Activated T-cell treated with anti-CD3 and anti-CD28 coated beads, Interleukin-2, amount 50 U/mL, for 1 hour (primary cell): ENCODE measurements around the gene CYP46A1.

Source experiments
- DNase-seq: peaks from one replicate; pipeline ENCODE4 v3.0.0-alpha.2; 2020

The CYP46A1 gene

DNA sequence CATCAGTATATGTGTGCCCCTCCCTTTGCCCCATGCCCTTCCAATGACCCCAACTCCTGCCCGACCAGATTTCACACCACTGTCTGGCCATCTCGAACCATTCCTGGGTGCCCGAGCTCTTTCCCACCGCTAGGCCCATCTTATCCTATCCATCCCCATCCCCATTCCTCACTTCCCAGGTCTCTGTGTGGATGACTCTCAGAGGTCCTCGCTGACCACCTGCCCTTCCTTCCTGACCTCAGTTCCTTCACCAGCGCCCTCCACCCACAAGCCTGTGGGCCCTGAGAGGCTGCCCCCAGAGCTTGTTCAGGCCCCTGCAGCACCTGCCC, 49.1 kb downstream of the CYP46A1 start:
- DNase-seq, result no peak

DNA sequence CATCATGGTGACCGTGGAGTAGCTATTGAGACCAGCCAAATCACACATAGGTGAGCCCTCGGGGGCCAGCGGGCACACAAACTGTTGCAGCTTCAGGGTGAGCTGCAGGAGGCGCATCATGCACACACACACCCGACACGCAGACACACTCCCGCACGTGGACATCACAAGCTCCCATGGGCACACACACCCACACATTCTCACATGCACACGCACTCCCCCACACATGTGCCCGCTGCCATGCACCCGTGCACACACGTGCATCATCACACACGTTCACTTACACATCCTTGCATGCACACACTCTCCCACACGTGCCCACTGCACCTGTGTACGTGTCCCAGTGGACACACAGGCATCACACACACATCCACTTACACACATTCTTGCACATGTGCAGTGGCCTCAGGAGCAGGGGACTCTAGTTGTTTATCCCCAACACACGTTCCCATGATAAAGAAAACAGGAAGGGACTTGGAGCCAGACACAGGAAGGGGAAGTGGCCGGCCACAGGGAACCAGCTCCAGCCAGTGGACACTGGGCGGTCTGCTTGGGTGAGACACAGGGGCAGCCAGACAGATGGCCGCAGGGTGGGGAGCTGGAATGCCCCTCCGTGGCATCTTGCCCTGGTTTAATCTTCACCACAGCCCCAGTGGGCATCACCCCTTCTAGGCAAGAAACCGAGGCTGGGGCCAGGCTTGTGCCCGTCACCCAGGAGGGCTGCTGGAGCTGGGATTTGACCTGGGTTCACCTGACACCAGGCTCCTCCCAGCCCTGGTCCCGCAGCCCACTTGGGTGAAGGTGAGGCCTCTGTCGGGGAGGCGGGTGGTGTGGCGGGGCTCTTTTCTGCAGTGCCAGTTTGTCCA, 49.7 kb downstream of the CYP46A1 start:
- DNase-seq, result no peak

DNA sequence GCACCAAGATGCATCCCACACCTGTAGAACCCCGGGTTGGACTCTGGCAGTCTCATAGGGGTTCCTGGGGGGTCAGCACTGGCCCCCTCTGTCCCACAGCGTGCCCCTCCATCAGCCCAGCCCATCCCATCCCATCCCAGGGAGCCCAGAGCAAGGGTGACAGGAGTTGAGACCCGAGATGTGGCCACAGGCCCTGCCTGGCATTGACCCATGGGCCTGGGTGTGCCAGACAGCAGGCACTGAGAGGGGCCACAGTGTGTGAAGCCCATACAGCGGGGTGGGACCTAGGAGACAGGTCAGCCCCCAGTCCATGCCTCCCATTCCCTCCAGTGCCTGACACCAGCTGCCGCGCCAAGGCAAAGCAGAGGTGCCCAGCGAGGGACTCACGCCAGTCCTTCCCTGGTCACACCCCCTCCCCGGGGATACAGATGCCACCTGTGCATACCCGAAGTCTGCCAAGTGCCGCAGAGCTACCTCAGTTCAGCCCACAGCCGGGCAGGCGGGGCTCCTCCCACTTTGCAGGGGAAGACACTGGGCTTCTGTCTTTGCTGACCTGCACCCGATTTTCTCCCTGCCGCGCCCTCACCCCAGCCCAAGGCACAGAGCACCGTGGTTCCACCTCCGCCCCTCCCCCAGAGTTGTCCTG, 50.4 kb downstream of the CYP46A1 start:
- no peak for DNase-seq

DNA sequence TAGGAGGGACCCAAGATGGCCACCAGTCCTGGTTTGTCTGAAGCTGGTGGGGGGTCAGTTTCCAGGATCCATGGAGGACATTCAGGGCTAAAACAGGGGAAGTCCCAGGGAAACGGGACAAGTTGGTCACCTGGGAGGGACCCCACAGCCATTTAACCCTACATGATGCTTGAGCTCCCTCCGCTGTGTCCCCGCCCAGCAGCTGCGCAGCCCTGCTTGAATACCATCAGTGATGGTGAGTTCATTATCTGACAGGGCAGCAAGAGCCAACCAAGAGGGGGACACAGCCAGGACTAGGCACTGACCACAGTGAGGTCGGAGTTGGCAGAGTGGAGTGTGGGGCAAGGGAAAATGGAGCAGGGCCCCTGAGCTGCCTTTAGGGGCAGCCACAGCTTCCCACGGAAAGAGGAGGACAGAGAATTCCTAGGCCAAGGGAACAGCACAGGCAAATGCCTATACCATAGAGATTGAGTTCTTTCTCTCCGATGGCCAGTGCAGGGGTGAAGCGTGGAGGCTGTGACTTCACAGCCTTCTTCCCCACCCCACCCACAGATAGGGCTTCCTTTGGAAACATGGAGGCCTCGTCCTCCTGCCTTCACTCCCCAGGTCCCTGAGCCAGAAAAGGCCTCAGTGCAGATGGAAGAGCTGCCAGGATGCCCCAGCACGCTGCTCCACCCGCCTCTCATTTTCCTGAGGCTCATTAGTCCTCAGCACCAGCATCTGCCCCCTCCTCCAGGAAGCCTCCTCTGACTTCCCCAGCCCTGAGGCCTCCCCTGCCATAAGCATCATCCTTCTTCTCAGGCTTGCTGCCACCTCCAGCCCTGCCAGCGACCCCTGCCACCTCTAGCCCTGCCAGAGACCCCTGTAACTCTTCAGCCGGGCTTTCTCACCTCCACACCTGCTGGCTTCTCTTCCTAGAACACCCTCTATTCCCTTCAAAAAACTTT, 51.4 kb downstream of the CYP46A1 start:
- DNase-seq, result no peak

DNA sequence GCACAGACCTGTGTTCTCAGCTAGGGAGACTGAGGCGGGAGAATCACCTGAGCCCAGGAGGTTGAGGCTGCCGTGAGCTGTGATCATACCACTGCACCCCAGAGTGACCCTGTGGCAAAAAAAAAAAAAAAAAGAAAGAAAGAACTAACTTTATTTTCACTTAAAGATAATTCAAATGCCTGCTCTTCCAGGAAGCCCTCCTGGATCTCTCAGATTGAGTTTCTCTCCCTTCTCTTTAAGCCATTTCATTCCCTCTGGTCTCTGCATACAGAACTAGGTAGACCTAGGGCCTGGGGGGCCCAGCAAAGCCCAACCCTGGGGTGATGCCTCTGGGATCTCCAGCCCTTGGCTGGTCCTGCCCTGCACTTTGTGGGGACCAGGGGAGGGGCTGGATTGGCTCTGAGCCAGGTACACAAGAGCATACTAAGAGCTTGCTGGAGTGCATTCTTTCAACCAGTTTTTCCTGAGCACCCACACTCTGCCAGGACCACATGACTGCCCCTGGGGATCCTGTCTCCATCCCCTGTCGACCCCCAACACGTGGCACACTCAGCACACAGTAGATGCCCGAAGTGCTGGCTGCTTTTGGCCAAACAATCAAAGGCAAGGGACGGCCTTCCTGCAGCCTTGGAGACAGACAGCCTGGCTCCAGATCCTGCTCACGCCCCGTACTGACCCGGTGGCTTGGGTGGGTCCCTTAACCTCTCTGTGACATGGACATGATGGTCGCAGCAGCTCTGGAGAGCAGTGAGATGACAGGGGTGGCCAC, 52.7 kb downstream of the CYP46A1 start:
- DNase-seq, result no peak

DNA sequence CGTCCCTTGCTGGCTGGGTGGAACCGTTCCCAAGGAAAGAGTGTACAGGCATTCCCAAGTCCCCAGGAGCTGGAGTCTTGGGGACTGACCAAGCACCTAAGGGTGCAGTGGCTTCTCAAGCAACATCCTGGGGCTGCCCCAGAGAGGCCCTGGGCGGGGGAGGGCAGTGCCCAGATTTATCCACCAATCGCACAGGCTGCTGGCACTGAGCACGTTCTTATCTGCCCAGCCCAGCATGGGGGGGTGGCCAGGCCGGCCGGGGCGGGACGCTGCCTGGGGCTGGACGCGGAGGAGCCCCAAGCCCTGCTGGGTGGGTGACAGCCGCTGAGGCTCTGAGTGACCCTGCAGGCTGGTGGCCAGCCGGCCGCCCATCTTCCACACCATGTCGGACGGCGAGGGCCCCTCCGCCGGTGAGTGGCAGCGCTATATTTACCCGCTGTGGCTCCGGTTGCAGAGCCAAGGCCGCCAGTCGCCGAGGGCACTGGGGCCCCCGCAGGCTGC, 53.4 kb downstream of the CYP46A1 start:
- no peak for DNase-seq

DNA sequence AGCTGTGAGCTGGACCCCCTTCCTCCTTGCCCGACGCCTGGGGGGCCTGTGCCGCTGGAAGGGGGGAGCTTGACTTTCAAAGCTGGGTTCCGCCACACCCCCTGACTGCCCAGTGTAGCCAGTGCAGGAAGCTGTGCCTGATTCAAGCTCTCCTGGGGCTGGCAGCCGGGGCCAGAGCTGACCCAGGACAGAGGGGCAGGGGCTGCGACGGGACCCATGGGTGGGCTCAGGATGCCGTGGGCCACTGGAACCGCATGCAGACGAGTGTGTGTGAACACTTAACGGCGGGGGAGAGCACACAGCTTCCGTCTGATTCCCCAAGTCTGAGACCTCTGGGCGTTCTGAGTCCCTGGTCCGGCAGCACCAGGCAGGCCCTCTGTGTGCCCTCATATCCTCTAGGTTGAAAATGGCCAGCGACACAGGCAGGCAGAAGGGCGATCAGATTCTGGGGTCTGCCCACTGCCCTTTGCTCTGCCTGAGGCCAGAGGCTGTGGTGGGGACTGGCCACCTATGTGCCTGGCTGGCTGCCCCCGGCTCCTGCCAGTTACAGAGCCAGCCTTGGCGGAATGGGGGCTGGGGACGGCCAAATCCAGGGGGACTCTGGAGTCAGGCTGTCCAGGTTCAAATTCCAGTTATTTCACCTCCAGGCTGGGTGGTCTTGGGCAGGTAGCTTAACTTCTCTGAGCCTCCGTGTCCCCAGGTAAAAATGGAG, 54.0 kb downstream of the CYP46A1 start:
- DNase-seq, result no peak

DNA sequence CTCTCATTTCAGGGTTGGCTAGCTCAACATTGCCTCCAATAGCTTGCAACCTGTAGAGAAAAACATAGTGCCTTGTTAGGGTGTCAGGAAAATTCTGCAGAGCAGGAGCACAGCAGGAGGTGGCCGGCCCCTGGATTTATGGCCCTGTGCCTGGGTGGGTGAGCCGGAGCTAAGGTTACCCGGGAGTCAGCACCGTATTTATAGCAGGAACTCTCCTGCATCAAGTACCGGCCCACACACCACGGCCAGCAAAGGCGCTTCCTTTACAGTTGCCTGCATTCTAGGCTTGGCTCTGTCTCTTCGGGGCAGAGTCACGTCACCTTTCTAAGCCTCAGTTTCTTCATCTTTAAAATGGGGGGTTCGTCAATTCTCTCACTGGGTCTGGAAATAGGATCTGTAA, 56.3 kb downstream of the CYP46A1 start:
- no peak for DNase-seq

GRCh38 chr14:99741227-99741976, 57.3 kb downstream of the CYP46A1 start:
- no peak for DNase-seq

DNA sequence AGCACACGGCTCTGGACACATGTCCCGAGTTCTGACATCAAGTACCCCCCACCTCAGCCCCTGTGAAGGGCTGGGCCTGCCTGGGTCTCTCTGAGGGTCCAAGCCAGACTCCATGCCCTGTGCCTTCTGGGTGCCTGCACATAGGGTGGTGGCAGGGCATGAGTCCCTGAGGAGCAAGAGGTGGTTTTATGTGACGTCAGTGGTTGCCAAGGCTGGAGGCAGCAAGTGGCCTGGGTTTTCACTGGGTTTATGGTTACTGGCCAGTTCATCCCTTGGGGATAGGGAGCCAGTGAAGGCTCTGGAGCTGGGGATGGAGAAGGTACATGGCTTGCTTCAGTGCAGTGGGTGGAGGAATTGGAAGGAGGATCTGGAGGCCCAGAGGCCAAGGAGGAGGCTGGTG, 58.0 kb downstream of the CYP46A1 start:
- DNase-seq, result no peak

GRCh38 chr14:99742509-99743487, 58.7 kb downstream of the CYP46A1 start:
- no peak for DNase-seq

GRCh38 chr14:99744199-99744872, 60.2 kb downstream of the CYP46A1 start:
- no peak for DNase-seq

DNA sequence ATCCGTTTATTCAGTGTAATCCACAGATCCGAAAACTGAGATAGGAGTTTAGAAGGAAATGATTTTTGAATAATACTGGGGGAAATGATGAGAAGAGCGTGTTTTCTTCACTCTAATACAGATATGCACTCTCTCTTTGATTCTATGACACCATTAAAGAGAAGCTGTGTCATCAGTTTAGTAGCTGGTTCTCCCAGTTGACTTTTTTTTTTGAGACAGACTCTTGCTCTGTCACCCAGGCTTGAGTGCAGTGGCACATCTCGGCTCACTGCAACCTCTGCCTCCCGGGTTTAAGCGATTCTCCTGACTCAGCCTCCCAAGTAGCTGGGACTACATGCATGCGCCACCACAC, 60.8 kb downstream of the CYP46A1 start:
- no peak for DNase-seq

GRCh38 chr14:99745307-99745951, 61.3 kb downstream of the CYP46A1 start:
- DNase-seq, result no peak

DNA sequence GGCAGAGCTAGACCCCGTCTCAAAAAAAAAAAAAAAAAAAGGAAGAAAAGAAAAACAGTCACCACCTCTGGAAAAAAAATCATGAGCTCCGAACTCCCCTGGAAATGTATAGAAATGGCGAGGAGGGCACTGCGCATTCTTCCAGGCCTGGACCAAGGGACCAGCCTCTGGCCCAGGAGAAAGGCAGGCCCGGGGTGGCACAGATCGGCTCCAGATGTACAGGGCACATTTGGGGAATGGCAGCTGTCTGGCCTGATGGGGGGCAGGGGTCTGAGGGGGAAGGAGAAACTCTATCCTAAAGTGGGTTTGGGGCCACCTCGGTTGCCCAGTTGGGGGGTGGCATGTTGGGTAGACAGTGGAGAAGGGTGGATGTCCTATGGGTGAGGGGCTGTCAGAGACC, 63.1 kb downstream of the CYP46A1 start:
- no peak for DNase-seq

DNA sequence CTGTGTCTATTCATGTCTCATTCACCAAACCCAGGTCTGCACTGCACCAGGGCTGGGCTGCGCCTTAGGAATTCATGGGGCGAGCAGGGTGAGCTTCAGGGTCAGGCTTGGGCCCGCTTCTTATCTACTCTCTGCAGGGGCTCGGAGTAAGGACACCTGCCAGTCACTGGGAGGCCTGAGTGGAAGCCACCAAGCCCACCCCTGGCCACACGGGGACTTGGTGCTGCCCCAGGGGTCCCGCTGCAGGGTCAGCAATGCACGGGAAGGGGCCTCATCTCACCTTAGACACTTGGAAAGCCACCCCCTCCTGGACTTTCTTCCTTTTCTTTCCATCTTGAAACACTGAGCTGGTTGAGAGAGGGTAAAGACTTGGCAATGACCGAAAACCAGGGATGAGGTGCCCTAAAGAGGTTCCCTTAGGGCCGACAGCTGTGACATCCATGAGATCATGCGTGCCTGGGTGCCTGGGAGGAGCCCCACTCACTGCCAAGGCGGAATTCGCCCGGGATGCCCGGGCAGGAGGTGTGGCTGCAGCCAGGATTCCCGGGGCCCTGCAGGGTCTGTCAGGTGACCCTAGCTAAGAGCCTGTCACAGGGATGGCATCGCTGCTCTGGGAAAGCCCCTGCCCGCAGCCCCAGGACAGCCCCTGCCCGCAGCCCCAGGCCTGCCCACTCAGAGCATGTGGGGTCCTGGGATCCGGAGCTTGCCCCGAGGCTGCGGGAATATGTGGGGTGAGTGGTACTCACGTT, 63.7 kb downstream of the CYP46A1 start:
- DNase-seq, result no peak

- no peak for DNase-seq
These were observed 64.4 kb downstream of the CYP46A1 start for GRCh38 chr14:99748529-99748928.

- no peak for DNase-seq
These were observed 65.0 kb downstream of the CYP46A1 start for GRCh38 chr14:99749142-99749541.
